GM12801 (cell line): ENCODE data around the gene DVL2.

Experiments
- CTCF ChIP-seq: IDR thresholded peaks from one replicate; pipeline ENCODE4 v1.5.1; 2011; ENCODE audit warnings: control low read depth; ENCODE audit not compliant: insufficient read length; ENCODE audit errors: extremely low read depth

Gene DVL2

GRCh38 chr17:7279448-7279847, 45.1 kb upstream of the DVL2 start:
- no peak for TF ChIP-seq CTCF

DNA sequence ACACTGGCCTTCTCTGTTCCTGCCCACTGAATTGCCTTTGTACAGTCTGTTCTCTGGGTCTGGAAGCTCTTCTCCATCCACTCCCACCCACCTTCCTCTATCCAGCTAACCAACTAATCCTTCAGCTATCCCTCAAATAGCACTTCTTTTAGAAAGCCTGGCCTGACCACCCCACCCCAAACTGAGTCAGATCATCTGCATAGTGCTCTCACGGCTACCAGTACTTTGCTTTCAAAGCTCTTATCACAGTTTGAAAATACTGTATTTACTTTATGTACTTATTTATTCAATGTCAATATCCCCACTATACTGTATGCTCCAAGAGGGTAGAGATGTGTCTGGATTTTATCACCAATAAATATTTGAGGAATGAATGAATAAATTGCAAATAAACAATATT, 32.5 kb upstream of the DVL2 start:
- TF ChIP-seq CTCF: no peak

DNA sequence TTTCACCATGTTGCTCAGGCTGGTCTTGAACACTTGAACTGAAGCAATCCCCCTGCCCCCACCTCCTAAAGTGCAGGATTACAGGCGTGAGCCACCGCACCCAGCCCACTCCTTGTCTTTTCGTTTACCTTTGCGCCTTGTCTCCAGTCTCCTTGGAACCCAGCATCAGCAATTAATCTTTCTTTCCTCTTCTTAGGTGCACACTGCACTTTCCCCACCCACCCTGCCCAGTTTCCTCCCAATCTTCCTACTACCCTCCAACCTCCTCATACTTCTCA, 29.4 kb upstream of the DVL2 start:
- no peak for TF ChIP-seq CTCF

DNA sequence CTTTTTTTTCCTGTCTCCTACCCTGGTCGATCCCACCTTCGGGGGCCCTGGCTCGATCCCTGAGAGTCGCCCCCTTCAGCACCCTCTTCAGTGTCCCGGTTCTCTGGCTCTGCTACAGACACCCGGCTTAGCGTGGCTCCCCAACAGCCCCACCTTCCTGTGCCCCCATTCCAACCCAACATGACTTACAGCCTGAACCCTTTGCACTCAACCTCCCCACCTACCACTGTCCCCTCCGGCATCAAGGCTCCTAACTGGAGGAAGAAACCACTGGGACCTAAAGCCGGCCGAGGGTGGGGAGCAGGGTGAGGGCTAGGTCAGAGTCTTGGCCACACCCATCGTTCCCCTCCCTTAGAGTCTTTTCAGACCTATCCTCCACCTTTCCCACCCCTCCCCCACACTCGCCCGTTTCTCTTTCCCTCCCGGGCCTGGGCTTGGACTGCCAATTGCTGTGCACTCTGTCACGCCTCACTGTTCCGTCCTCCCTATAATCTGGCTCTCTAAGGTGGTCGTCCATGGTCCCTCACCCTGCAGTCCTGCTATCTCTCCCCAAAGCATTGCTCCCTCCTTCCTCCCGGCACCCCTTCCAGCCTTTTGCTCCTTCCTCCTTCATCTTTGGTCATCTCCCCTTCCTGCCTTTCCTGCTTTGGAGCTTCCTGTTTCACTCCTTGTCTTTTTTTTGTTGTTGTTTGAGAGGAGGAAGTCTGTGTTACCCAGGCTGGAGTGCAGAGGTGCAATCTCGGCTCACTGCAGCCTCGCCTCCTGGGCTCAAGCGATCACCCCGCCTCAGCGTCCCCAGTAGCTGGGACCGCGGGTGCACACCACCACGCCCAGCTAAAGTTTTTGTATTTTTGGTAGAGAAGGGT, 28.9 kb upstream of the DVL2 start:
- TF ChIP-seq CTCF: no peak

GRCh38 chr17:7262192-7262934, 28.0 kb upstream of the DVL2 start, which contains the start of gene CLDN7:
CLDN7 (minus strand) TSS chr17:7262478; CDS start chr17:7262043, 435 bp downstream.
- TF ChIP-seq CTCF: no peak

DNA sequence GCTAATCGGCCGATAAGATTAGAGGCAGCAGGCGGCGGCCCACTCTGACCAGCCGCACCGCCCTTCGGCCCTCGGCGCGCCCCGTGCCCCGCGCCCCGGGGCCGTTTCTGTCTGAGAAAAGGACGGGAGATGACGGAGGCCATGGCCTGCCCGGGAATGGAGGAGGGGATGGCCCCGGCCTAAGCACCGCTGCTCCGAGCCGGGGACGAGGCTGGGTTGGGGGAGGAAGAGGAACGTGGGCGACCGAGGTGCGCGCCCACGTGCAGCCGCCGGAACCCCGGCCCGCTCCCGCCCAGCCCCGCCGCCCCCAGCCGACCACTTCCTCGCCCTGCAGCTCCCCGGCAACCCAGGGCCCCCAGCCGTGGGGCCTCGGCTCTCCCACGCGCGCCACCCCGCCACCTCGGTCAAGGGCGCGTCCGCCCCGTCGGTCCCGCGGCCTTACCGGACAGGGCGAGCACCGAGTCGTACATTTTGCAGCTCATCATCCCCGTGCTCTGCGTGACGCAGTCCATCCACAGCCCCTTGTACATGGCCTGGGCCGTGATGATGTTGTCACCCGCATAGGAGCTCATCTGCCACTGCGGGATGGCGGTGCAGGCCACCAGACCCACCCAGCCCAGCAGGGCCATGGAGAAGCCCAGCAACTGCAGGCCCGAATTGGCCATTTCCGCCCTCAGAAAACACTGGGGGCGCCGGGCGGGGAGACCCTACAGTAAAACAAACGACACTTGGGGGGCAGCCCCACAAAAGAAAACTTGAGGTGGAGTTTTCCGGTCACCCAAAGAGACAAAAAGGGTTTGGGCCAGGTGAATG, 27.3 kb upstream of the DVL2 start:
- no peak for TF ChIP-seq CTCF

DNA sequence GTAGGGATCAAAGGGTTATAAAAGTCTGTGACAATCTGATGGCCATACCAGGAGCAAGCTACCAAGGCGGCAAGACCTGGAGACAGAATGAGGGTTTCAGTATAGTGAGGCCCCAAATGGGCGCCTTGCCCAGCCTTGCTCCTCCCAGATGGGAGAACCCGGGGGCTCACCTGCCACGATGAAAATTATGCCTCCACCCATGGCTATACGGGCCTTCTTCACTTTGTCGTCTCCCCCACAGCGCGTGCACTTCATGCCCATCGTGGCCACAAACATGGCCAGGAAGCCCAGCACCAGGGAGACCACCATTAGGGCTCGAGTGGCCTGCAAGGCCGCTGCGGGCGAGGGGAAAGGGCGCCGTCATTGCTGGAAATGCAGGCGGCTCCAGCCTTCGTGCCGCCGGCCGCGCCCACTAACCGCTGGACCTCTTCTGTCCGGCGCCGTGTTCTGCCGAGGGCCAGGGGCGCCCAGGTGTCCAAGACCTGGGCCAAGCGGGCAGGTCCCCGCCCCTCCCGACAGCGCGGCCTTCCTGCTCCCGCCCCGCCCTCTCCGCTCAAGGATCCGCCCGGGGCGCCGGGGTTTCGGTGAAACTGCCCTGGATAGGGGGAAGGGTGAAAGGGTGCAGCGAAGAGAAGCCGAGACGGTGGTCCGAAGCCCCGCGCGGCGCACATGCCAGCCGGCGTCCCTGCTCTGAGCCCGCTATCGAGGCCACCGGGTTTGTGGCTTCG, 26.5 kb upstream of the DVL2 start:
- no peak for TF ChIP-seq CTCF
